ENCODE measurements around the gene PEX1.

DNA sequence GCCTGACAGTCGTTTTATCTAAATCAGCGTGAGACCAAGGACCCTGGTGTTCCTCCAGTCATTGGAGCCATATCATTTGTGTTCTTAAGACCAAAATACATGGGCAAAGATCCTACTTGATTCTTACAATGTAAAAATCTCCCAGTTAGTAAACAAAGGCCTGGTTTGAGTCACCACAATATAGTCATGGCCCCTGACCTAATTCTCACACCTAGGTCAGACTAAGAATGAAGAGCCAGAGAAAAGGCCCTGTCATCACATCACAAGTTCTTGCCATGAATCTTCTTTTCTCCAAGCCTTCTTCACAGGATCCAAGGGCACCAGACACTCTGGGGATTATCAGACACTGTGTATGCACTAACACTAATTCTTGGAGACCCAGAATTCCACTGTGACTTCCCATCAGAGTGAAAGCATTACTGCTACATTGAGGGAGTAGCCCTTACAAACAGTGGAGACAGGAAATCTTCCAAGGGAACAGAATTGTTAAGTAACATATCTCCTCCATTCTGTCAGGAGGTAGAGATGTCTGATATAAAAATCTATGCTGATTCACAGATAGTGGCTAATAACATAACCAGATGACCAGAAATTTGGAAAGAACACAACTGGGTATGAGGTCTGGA is 42.9 kb downstream of the PEX1 start:
- TF ChIP-seq, protein P1, sequence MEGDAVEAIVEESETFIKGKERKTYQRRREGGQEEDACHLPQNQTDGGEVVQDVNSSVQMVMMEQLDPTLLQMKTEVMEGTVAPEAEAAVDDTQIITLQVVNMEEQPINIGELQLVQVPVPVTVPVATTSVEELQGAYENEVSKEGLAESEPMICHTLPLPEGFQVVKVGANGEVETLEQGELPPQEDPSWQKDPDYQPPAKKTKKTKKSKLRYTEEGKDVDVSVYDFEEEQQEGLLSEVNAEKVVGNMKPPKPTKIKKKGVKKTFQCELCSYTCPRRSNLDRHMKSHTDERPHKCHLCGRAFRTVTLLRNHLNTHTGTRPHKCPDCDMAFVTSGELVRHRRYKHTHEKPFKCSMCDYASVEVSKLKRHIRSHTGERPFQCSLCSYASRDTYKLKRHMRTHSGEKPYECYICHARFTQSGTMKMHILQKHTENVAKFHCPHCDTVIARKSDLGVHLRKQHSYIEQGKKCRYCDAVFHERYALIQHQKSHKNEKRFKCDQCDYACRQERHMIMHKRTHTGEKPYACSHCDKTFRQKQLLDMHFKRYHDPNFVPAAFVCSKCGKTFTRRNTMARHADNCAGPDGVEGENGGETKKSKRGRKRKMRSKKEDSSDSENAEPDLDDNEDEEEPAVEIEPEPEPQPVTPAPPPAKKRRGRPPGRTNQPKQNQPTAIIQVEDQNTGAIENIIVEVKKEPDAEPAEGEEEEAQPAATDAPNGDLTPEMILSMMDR (IDR thresholded peaks at IDR 0.05), result no peak
- TF ChIP-seq BCL3 (IDR thresholded peaks at IDR 0.05) (no peak), EP300 (IDR thresholded peaks at IDR 0.05) (no peak), MAZ (IDR thresholded peaks at IDR 0.05; ENCODE audit: borderline replicate concordance, low read depth, low read length) (no peak)

Measured in A549 (cell line).